Cortex of kidney (tissue), 1 donor: ENCODE results near the gene MYO5B.

Experiments
- DNase-seq: peaks from one replicate; lab custom pipeline; 2025; lab: John Stamatoyannopoulos, UW

Gene MYO5B

GRCh38 chr18:50071397-50071796, 123.5 kb downstream of the MYO5B start:
- no peak for DNase-seq

DNA sequence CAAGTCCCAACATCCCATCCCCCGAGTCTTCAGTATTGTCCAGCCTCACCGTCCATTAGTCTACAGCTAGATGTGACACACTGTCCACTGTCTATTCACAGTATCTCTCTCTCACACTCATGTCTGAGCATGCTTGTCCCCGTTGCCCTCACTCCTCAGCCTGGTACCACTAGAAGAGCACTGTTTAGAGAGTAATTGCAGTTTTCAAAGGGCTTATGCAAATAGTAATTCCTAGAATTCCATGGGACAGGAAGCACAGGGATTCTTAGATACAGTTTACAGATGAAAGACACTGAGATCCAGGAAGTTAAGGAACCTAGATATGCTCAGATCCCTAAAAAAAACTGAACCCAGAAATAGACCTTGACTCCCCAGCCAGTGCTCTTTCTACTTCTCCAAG, 125.5 kb downstream of the MYO5B start:
- no peak for DNase-seq

GRCh38 chr18:50065527-50065926, 129.4 kb downstream of the MYO5B start:
- DNase-seq = no peak

GRCh38 chr18:50065039-50065438, 129.9 kb downstream of the MYO5B start:
- DNase-seq = no peak

GRCh38 chr18:50061876-50062517, 132.9 kb downstream of the MYO5B start:
- DNase-seq = no peak

GRCh38 chr18:50060822-50061221, 134.1 kb downstream of the MYO5B start:
- no peak for DNase-seq

DNA sequence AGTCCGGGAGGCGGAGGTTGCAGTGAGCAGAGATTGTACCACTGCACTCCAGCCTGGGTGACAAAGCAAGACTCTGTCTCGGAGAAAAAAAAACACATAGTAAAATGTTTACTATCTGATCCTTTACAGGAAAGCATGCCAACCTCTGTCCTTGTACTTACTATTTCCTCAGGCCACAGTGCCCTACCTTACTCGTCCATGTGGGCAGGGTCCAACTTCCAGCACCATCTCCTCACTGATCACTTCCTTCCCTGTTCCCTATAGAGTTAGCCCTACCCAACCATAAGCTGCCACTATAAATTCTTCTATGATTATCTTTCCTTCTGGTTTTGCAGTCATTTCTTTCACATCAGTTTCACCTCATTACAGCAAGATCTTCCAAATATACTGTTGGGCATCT, 136.2 kb downstream of the MYO5B start:
- no peak for DNase-seq

DNA sequence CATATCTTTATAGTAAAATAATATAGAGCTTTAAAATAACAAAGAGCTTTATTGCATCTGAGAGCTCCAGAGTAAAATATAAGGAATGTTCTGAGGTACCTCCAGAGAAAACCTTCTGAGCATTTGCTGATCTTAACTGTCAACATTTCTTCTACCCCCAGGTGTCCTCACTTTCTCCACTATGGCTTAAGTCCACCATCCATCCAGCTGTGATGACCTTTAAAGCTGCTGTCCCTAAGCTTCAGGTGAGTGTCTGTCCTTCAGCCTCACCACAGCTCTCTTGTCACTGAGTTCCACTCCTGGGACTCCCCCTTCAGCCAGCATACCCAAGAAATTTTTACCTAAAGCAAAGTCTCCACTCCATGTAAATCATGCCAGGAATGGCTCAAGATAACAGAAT, 137.9 kb downstream of the MYO5B start:
- DNase-seq = no peak

DNA sequence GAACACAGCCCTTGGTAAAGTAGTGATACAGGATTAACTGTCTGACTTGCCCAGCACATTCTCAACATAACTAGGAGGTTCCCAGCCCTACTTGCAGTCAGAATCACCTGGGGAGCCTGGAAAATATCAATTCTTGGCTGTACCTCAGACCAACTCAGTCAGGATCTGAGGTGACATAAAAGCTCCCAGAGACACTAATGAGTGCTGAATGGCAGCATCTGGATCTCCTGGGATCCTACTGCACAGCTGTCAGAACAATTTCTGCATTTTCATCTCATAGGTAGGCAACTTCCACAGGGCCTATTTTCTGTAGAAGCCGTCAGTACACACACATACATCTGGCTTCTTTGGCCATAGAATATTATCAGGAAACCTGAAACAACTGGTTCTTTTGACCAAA, 138.8 kb downstream of the MYO5B start:
- DNase-seq = no peak

DNA sequence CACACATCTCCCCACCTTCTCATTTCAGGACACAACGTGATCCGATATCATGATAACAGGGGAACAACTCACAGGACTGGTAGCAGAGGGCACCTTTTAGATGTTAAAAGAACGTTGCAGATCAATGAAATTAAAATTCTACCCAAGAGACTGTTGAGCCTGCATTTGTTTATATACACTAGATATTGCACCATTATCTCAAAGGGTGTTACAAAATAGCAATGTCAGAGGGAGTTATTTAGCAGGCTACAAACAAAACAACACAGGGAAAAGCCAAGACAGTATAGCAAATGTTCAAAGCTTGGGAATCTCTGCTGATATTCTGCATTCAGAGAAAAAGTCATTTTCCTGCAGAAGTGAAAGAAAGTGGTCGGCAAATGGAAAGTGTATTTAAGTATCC, 139.5 kb downstream of the MYO5B start:
- DNase-seq = no peak

- DNase-seq = no peak
Observed at GRCh38 chr18:50053111-50053510, 141.8 kb downstream of the MYO5B start.

GRCh38 chr18:50051288-50051687, 143.7 kb downstream of the MYO5B start:
- DNase-seq = no peak

DNA sequence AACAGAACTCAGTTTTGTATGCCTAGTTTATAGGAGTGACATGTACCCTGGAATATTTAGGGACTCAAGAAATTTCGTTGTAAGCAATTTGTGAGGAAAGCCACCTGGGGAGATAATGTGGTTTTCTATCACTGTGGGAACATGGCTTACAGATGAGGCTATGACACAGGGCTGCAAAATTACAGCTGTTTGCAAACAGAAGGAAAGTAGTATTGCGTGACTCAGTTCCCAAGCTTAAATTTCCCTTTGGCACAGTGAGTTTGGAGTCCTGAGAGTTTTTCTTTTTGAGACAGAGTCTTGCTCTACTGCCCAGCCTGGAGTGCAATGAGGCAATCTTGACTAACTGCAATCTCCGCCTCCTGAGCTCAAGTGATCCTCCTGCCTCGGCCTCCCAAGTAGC, 149.8 kb downstream of the MYO5B start:
- no peak for DNase-seq

GRCh38 chr18:50044402-50044801, 150.5 kb downstream of the MYO5B start:
- DNase-seq = no peak

- no peak for DNase-seq
Observed at GRCh38 chr18:50042611-50043010, 152.3 kb downstream of the MYO5B start.

DNA sequence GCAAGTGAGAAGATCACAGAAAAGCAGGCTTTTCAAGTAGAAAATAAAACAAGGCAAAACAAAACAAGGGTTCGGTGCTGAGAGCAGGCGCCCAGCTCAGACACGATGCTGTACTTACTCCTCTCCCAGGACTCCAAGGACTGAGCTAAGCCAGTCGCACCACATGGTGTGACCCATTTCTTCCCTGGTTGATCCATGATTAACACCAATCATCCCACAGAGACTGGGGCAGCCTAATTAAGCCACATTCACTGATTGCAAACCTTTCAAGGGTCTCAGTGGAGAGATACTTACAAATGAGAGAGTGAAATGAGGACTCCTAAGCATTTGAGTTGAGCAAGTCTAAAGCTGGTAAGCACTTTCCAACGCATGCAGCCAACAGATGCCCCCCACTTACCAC, 155.2 kb downstream of the MYO5B start:
- no peak for DNase-seq

GRCh38 chr18:50038448-50038847, 156.5 kb downstream of the MYO5B start:
- no peak for DNase-seq

GRCh38 chr18:50034029-50034428, 160.9 kb downstream of the MYO5B start:
- no peak for DNase-seq

DNA sequence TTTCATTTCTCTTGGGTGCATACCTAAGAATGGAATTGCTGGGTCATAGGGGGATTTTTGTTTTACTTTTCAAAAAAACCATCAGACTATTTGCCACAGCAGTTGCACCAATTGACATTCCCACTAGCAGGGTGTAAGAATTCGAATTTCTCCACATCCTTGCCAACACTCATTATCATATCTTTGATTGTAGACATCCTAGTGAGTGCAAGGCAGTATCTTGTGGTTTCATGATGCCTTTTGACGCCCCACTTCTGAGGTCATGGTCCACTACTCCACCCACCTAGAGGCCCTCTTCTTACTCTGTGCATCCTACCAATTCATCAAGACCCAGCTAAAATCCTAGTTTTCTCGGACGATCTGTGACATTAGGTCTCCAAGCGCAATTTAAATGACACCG, 161.9 kb downstream of the MYO5B start:
- no peak for DNase-seq

GRCh38 chr18:50030146-50030545, 164.8 kb downstream of the MYO5B start:
- DNase-seq = no peak

GRCh38 chr18:50027996-50028395, 167.0 kb downstream of the MYO5B start:
- no peak for DNase-seq

GRCh38 chr18:50024466-50024865, 170.5 kb downstream of the MYO5B start:
- no peak for DNase-seq

DNA sequence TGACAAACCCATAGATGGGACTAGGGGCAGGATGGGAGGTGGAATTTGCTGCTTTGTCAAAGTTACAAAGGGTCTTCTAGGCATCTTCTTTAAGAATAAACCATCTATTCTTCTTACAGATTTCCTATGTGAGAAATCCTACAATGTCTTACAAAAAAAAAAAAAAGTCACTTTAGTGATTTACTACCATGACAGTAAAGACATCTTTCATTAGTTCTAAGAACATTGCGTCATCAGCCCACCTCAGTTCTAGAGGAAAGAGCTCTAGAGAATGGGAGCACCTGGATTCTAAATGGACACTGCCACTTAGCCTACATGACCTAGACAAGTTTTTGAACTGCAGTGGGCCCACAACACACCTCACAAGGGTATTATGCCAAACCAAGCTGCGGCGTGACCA, 172.0 kb downstream of the MYO5B start:
- DNase-seq = no peak

GRCh38 chr18:50014606-50015005, 180.3 kb downstream of the MYO5B start:
- DNase-seq = no peak
